Smooth muscle cell (in vitro differentiated cells): Measurements from ENCODE around the gene KCNN2. TPM values are rescaled to one million over a fixed set of nuclear protein-coding genes. Genes with fewer than 3 reads are reported as not detected.

Source experiments
- DNase-seq: peaks from one replicate; lab custom pipeline; 2025; ENCODE audit not compliant: unreplicated experiment; lab: John Stamatoyannopoulos, UW
- H2AFZ ChIP-seq: fragments of 200-600 bp; sonication (generic); 2 replicates; pipeline ENCODE4 v1.6.0; 2016; ENCODE audit warnings: antibody characterized with exemption, low read depth, mild to moderate bottlenecking
- H3F3A ChIP-seq: fragments of 200-600 bp; sonication (generic); 2 replicates; pipeline ENCODE4 v1.6.0; 2017; ENCODE audit warnings: antibody characterized with exemption, low read depth
- H3K27ac ChIP-seq: fragments of 200-600 bp; sonication (generic); 2 replicates; pipeline ENCODE4 v1.5.1; 2016; ENCODE audit warnings: low read depth, mild to moderate bottlenecking
- H3K27me3 ChIP-seq: fragments of 200-600 bp; sonication (generic); 2 replicates; pipeline ENCODE4 v1.6.1; 2016; ENCODE audit warnings: low read depth, mild to moderate bottlenecking
- H3K36me3 ChIP-seq: fragments of 200-600 bp; sonication (generic); 2 replicates; pipeline ENCODE4 v1.5.1; 2016; ENCODE audit warnings: low read depth
- H3K4me1 ChIP-seq: fragments of 200-600 bp; sonication (generic); 2 replicates; pipeline ENCODE4 v1.5.1; 2016; ENCODE audit warnings: low read depth
- H3K4me2 ChIP-seq: fragments of 200-600 bp; sonication (generic); 2 replicates; pipeline ENCODE4 v1.6.0; 2016; ENCODE audit warnings: mild to moderate bottlenecking
- H3K4me3 ChIP-seq: fragments of 200-600 bp; sonication (generic); 2 replicates; pipeline ENCODE4 v1.5.1; 2016; ENCODE audit warnings: mild to moderate bottlenecking
- H3K79me2 ChIP-seq: fragments of 200-600 bp; sonication (generic); 2 replicates; pipeline ENCODE4 v1.6.0; 2016; ENCODE audit warnings: low read depth, mild to moderate bottlenecking
- H3K9ac ChIP-seq: fragments of 200-600 bp; sonication (generic); 2 replicates; pipeline ENCODE4 v1.6.0; 2016; ENCODE audit warnings: low read depth
- H3K9me3 ChIP-seq: fragments of 200-600 bp; sonication (generic); replicated peaks from 2 replicates; pipeline ENCODE4 v1.5.1; 2016; ENCODE audit warnings: low read depth
- H4K20me1 ChIP-seq: fragments of 200-600 bp; sonication (generic); 2 replicates; pipeline ENCODE4 v1.6.0; 2016; ENCODE audit warnings: low read depth
- CTCF ChIP-seq: fragments of 200-600 bp; sonication (generic); IDR thresholded peaks from 2 replicates; pipeline ENCODE4 v1.5.1; 2017; ENCODE audit warnings: borderline replicate concordance, mild to moderate bottlenecking, antibody characterized with exemption; ENCODE audit not compliant: insufficient read depth, poor library complexity, severe bottlenecking
- WGBS: methylation state at CpG from one replicate; pipeline ENCODE4 v1.1.7; 2016; ENCODE audit warnings: low lambda C conversion rate; 5-methylcytosine and 5-hydroxymethylcytosine counted together
- polyA plus RNA-seq: library from polyadenylated mRNA; unstranded; fragments of >200 nt; fragmentation: Nextera tagmentation; extraction: Ambion mirVana; gene quantifications from 2 replicates; pipeline ENCODE4 v1.2.1, GENCODE V29; 2016
- total RNA-seq: library from RNA; depleted of rRNA; stranded (reverse); fragments of >200 nt; gene quantifications from 2 replicates; pipeline ENCODE4 v1.2.3, GENCODE V29; 2014

Gene KCNN2
- total and polyA plus RNA-seq, 2 experiments from 2014 or later = 3.2 to 8.0 TPM

GRCh38 chr5:114417519-114417918 is 55.6 kb downstream of the KCNN2 start:
- Histone ChIP-seq H3K4me3 (no peak overlapping the region), H3K9ac (no peak overlapping the region), H3K27me3 (no peaks in the 10 kb centered on the region), H2AFZ (no peak overlapping the region), H3K27ac (no peak overlapping the region), H3K9me3 (no peaks in the 10 kb centered on the region), H3K4me2 (no peak overlapping the region), H3K79me2 (no peaks in the 10 kb centered on the region), H3K36me3 (no peaks in the 10 kb centered on the region), H3F3A (no peaks in the 10 kb centered on the region), H4K20me1 (no peaks in the 10 kb centered on the region), H3K4me1 (peaks cover 15% of the 10 kb centered on the region)
- 91% methylated on average over 2 of the region's 2 CpGs for WGBS
- TF ChIP-seq CTCF = no peak
- DNase-seq = no peak

- H4K20me1 ChIP-seq = no peaks in the 10 kb centered on the region
- no peaks in the 10 kb centered on the region for H3K9me3 ChIP-seq
- no peak overlapping the region for H3K27ac ChIP-seq
- no peak overlapping the region for H3K9ac ChIP-seq
- H3K36me3 ChIP-seq = no peaks in the 10 kb centered on the region
- H3K4me1 ChIP-seq = peaks cover 13% of the 10 kb centered on the region
- H3F3A ChIP-seq = no peaks in the 10 kb centered on the region
- 60% methylated on average over 8 of the region's 8 CpGs for WGBS
- no peak overlapping the region for H2AFZ ChIP-seq
- H3K27me3 ChIP-seq = no peaks in the 10 kb centered on the region
- H3K4me3 ChIP-seq = no peak overlapping the region
- no peak for TF ChIP-seq CTCF
- H3K4me2 ChIP-seq = no peak overlapping the region
- H3K79me2 ChIP-seq = no peaks in the 10 kb centered on the region
- DNase-seq = no peak
Measured at GRCh38 chr5:114418176-114419066, 56.6 kb downstream of the KCNN2 start.

- H3K9ac ChIP-seq = no peak overlapping the region
- no peak overlapping the region for H3K4me3 ChIP-seq
- H3K27me3 ChIP-seq = no peaks in the 10 kb centered on the region
- H4K20me1 ChIP-seq = no peaks in the 10 kb centered on the region
- 94% methylated on average over 1 of the region's 1 CpG for WGBS
- H3K4me1 ChIP-seq = peaks cover 13% of the 10 kb centered on the region
- H3F3A ChIP-seq = no peaks in the 10 kb centered on the region
- no peak overlapping the region for H2AFZ ChIP-seq
- no peaks in the 10 kb centered on the region for H3K36me3 ChIP-seq
- H3K27ac ChIP-seq = no peak overlapping the region
- no peak overlapping the region for H3K4me2 ChIP-seq
- H3K79me2 ChIP-seq = no peaks in the 10 kb centered on the region
- no peak for DNase-seq
- H3K9me3 ChIP-seq = no peaks in the 10 kb centered on the region
- TF ChIP-seq CTCF = no peak
Measured at GRCh38 chr5:114419067-114419388, 57.2 kb downstream of the KCNN2 start.

GRCh38 chr5:114419959-114420358 is 58.1 kb downstream of the KCNN2 start:
- no peaks in the 10 kb centered on the region for H3F3A ChIP-seq
- no peak for TF ChIP-seq CTCF
- no peak for DNase-seq

More at GRCh38 chr5:114419959-114420358, 58.1 kb downstream of the KCNN2 start:
- H2AFZ ChIP-seq = no peak overlapping the region
- no peaks in the 10 kb centered on the region for H3K36me3 ChIP-seq
- H3K4me3 ChIP-seq = no peak overlapping the region
- peak overlapping the region; percentile 46 for H3K4me2 ChIP-seq
- H3K9me3 ChIP-seq = no peaks in the 10 kb centered on the region
- no peak overlapping the region for H3K27ac ChIP-seq
- no peak overlapping the region for H3K9ac ChIP-seq
- H3K4me1 ChIP-seq = peaks cover 13% of the 10 kb centered on the region
- no peaks in the 10 kb centered on the region for H4K20me1 ChIP-seq
- H3K27me3 ChIP-seq = no peaks in the 10 kb centered on the region
- no peaks in the 10 kb centered on the region for H3K79me2 ChIP-seq
